Measurements from ENCODE around the gene LAIR2.

DNA sequence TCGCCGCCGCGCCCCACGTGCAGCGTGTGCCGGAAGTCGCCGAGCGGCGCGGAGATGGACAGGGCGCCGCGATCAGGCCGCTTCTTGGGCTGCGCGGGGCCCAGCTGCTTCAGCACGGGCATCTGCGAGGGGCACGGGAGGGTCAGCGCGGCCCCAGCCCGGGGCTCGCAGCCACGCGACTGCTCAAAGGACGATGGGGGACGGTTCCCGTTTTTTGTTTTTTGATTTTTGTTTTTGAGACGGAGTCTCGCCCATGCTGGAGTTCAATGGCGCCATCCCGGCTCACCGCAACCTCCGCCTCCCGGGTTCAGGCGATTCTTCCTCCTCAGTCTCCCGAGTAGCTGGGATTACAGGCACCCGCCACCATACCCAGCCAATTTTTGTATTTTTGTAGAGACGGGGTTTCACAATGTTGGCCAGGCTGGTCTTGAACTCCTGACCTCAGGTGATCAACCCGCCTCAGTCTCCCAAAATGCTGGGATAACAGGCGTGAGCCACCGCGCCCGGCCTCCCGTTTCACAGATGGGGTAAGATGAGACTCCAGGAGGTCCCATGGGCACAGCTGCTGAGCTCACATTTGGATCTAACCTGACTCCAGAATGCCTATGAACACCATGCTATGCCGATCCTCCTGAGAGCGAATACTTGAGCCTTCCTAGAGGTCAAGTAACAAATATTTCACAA lies 37.1 kb upstream of the LAIR2 start:
- TF ChIP-seq, protein P1, sequence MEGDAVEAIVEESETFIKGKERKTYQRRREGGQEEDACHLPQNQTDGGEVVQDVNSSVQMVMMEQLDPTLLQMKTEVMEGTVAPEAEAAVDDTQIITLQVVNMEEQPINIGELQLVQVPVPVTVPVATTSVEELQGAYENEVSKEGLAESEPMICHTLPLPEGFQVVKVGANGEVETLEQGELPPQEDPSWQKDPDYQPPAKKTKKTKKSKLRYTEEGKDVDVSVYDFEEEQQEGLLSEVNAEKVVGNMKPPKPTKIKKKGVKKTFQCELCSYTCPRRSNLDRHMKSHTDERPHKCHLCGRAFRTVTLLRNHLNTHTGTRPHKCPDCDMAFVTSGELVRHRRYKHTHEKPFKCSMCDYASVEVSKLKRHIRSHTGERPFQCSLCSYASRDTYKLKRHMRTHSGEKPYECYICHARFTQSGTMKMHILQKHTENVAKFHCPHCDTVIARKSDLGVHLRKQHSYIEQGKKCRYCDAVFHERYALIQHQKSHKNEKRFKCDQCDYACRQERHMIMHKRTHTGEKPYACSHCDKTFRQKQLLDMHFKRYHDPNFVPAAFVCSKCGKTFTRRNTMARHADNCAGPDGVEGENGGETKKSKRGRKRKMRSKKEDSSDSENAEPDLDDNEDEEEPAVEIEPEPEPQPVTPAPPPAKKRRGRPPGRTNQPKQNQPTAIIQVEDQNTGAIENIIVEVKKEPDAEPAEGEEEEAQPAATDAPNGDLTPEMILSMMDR (conservative IDR thresholded peaks at IDR 0.05) = no peak
- no peak for TF ChIP-seq EZH2 (IDR thresholded peaks at IDR 0.05; ENCODE audit: low read depth)

Measured in PC-9 (cell line).